Ureter (tissue), 1 donor: ENCODE results near the gene MGAT5. TPM values are rescaled to one million over a fixed set of nuclear protein-coding genes. Genes with fewer than 3 reads are reported as not detected.

Source experiments
- DNase-seq: peaks from one replicate; pipeline ENCODE4 v3.0.0-alpha.2; 2020; ENCODE audit warnings: low spot score
- total RNA-seq: library from RNA; stranded (reverse); gene quantifications from one replicate; pipeline ENCODE4 v1.2.4, GENCODE V29; 2023
- donor health status: DM: yes; HTN: yes; CAD: no.

Gene MGAT5
- total RNA-seq, 1 donor from 2014 or later, result 56.3 TPM

- DNase-seq, result no peak
Observed at GRCh38 chr2:134420259-134420658, 166.4 kb downstream of the MGAT5 start.

- no peak for DNase-seq
Observed at GRCh38 chr2:134420920-134421319, 167.0 kb downstream of the MGAT5 start.

GRCh38 chr2:134421556-134422328 is 167.9 kb downstream of the MGAT5 start:
- no peak for DNase-seq

- no peak for DNase-seq
Observed at GRCh38 chr2:134425724-134426496, 172.0 kb downstream of the MGAT5 start.

GRCh38 chr2:134426721-134427120 is 172.8 kb downstream of the MGAT5 start:
- DNase-seq, result no peak

GRCh38 chr2:134429886-134430285 is 176.0 kb downstream of the MGAT5 start:
- no peak for DNase-seq

- DNase-seq, result no peak
Observed at GRCh38 chr2:134431838-134432434, 178.1 kb downstream of the MGAT5 start.

GRCh38 chr2:134432435-134432883 is 178.6 kb downstream of the MGAT5 start:
- no peak for DNase-seq

GRCh38 chr2:134433469-134433868 is 179.6 kb downstream of the MGAT5 start:
- DNase-seq, result no peak

GRCh38 chr2:134433979-134434378 is 180.1 kb downstream of the MGAT5 start:
- DNase-seq, result no peak

GRCh38 chr2:134435505-134435904 is 181.6 kb downstream of the MGAT5 start:
- no peak for DNase-seq

- DNase-seq, result no peak
Observed at GRCh38 chr2:134435936-134436335, 182.1 kb downstream of the MGAT5 start.

- DNase-seq, result no peak
Observed at GRCh38 chr2:134436706-134437105, 182.8 kb downstream of the MGAT5 start.

- DNase-seq, result no peak
Observed at GRCh38 chr2:134438371-134438770, 184.5 kb downstream of the MGAT5 start.

GRCh38 chr2:134440336-134440909 is 186.6 kb downstream of the MGAT5 start:
- no peak for DNase-seq

- DNase-seq, result no peak
Observed at GRCh38 chr2:134441153-134441863, 187.4 kb downstream of the MGAT5 start.

- no peak for DNase-seq
Observed at GRCh38 chr2:134443814-134444480, 190.1 kb downstream of the MGAT5 start.

GRCh38 chr2:134445116-134445515 is 191.2 kb downstream of the MGAT5 start:
- no peak for DNase-seq

- no peak for DNase-seq
Observed at GRCh38 chr2:134445985-134446382, 192.1 kb downstream of the MGAT5 start.

GRCh38 chr2:134446383-134447017 is 192.6 kb downstream of the MGAT5 start:
- DNase-seq, result no peak

- DNase-seq, result no peak
Observed at GRCh38 chr2:134447669-134448068, 193.8 kb downstream of the MGAT5 start.
